CD4-positive, alpha-beta memory T cell (primary cell): ENCODE measurements around the gene EHD1. TPM values are rescaled to one million over a fixed set of nuclear protein-coding genes. Genes with fewer than 3 reads are reported as not detected.

Experiments
- CTCF ChIA-PET: fragments of 350-600 bp; sonication (Branson Sonifier 250); formaldehyde crosslinking; loops from one replicate; lab custom pipeline; 2021; ENCODE audit warnings: inconsistent platforms; ENCODE audit not compliant: partially characterized antibody; lab: Charles Lee
- POLR2A ChIA-PET: fragments of 350-600 bp; sonication (Branson Sonifier 250); formaldehyde crosslinking; loops from one replicate; lab custom pipeline; 2021; ENCODE audit not compliant: partially characterized antibody; lab: Charles Lee
- DNase-seq, 5 donors: peaks; one replicate each; pipeline versions ENCODE4 v3.0.0 to v3.0.0-alpha.2; 2020 to 2022; ENCODE audit warnings: mixed read lengths in 1 of 5
- H3K27ac ChIP-seq: one replicate; pipeline ENCODE4 v1.7.0; 2013; ENCODE audit warnings: low read depth, low read length
- H3K27me3 ChIP-seq: 2 replicates; pipeline ENCODE4 v1.7.0; 2013; ENCODE audit warnings: mild to moderate bottlenecking, low read length, moderate library complexity; ENCODE audit not compliant: insufficient read depth
- H3K36me3 ChIP-seq: 2 replicates; pipeline ENCODE4 v1.7.0; 2013; ENCODE audit warnings: mild to moderate bottlenecking, low read length, moderate library complexity; ENCODE audit not compliant: insufficient read depth
- H3K4me1 ChIP-seq: 2 replicates; pipeline ENCODE4 v1.7.0; 2013; ENCODE audit warnings: mild to moderate bottlenecking, low read length, moderate library complexity; ENCODE audit not compliant: insufficient read depth
- H3K4me3 ChIP-seq, 2 donors: one replicate each; pipeline ENCODE4 v1.7.0; 2013; ENCODE audit warnings: low read length in 2 of 2, mild to moderate bottlenecking in 1 of 2
- H3K9me3 ChIP-seq, 2 donors: one replicate each; pipeline ENCODE4 v1.7.0; 2013; ENCODE audit warnings: low read length in 2 of 2, control low read depth in 1 of 2; ENCODE audit not compliant: control insufficient read depth in 1 of 2
- H3K27ac Mint-ChIP-seq, 7 donors: one replicate each; pipeline ENCODE4 v1.8.0; 2020 to 2021; ENCODE audit warnings: mixed read lengths in 7 of 7, mild to moderate bottlenecking in 6 of 7, inconsistent platforms in 3 of 7, moderate library complexity in 3 of 7
- H3K27me3 Mint-ChIP-seq, 2 donors: one replicate each; pipeline ENCODE4 v1.8.0; 2020 to 2021; ENCODE audit warnings: mixed read lengths in 2 of 2
- H3K36me3 Mint-ChIP-seq, 2 donors: one replicate each; pipeline ENCODE4 v1.8.0; 2020 to 2021; ENCODE audit warnings: mixed read lengths in 2 of 2, inconsistent platforms in 1 of 2, mild to moderate bottlenecking in 1 of 2
- H3K4me1 Mint-ChIP-seq, 4 donors: one replicate each; pipeline ENCODE4 v1.8.0; 2020 to 2021; ENCODE audit warnings: mixed read lengths in 4 of 4, mild to moderate bottlenecking in 1 of 4
- H3K4me3 Mint-ChIP-seq, 8 donors: one replicate each; pipeline ENCODE4 v1.8.0; 2020 to 2021; ENCODE audit warnings: mixed read lengths in 8 of 8, mild to moderate bottlenecking in 7 of 8, moderate library complexity in 6 of 8, inconsistent platforms in 3 of 8
- H3K9me3 Mint-ChIP-seq, 8 donors: one replicate each; pipeline ENCODE4 v1.8.0; 2020 to 2021; ENCODE audit warnings: mixed read lengths in 8 of 8, mild to moderate bottlenecking in 5 of 8, inconsistent platforms in 3 of 8, moderate library complexity in 1 of 8
- intact Hi-C: fragments of 100-400 bp; cut with micrococcal nuclease; formaldehyde crosslinking; loops from one replicate; pipeline ENCODE4 v1.15.1; 2023
- polyA plus RNA-seq, 2 donors: library from polyadenylated mRNA; unstranded; fragments of 300-500 nt; fragmentation: Illumina TruSeq; gene quantifications; one replicate each; pipeline ENCODE4 v1.2.3, GENCODE V29; 2021
- total RNA-seq, 2 experiments: library from RNA; stranded (reverse); gene quantifications; one replicate each; pipeline ENCODE4 v1.2.3, GENCODE V29; 2021

EHD1 gene
- total and polyA plus RNA-seq, 4 experiments from 2014 or later = 125 to 279 (median 234) TPM

GRCh38 chr11:64911142-64911541, 32.7 kb upstream of the EHD1 start:
- POLR2A ChIA-PET = interaction anchor here (1.1 to 1.7 kb wide), 2 partner anchors 11 to 166 kb away, joined by 3 to 4 read pairs; no protein-coding TSS in a partner anchor

GRCh38 chr11:64910451-64911093, 32.2 kb upstream of the EHD1 start:
- Mint-ChIP-seq H3K4me1 (peaks cover under 1 to 9% (median 3%) of the 10 kb centered on the region in 4 donors), H3K9me3 (no peaks in the 10 kb centered on the region), H3K27ac (peak overlapping the region in 1 of 7 donors; percentile 50), H3K36me3 (peaks cover 21 to 53% of the 10 kb centered on the region in 2 donors), H3K4me3 (no peak overlapping the region), H3K27me3 (no peaks in the 10 kb centered on the region)
- ChIA-PET POLR2A (no interaction called here), CTCF (no interaction called here)
- H3K4me3 ChIP-seq = no peak overlapping the region
- no peaks in the 10 kb centered on the region for H3K27me3 ChIP-seq
- no peaks in the 10 kb centered on the region for H3K9me3 ChIP-seq
- DNase-seq = peak in 1 of 5 donors; percentile 40
- peaks cover 7% of the 10 kb centered on the region for H3K4me1 ChIP-seq
- peaks cover 74% of the 10 kb centered on the region for H3K36me3 ChIP-seq
- intact Hi-C loops = no loop called here
- H3K27ac ChIP-seq = no peak overlapping the region

More at GRCh38 chr11:64911142-64911541, 32.7 kb upstream of the EHD1 start:
- H3K4me1 Mint-ChIP-seq = peaks cover 6 to 15% (median 8%) of the 10 kb centered on the region in 4 donors
- no peak for DNase-seq
- Histone ChIP-seq H3K27me3 (no peaks in the 10 kb centered on the region), H3K4me1 (peaks cover 13% of the 10 kb centered on the region), H3K9me3 (no peaks in the 10 kb centered on the region), H3K27ac (no peak overlapping the region), H3K4me3 (no peak overlapping the region), H3K36me3 (peaks cover 69% of the 10 kb centered on the region)
- intact Hi-C loops = no loop called here
- CTCF ChIA-PET = interaction anchor here (1.4 kb wide), 1 partner anchor 63 kb away, joined by 5 read pairs; no protein-coding TSS in a partner anchor
- H3K27me3 Mint-ChIP-seq = no peaks in the 10 kb centered on the region
- no peak overlapping the region for H3K4me3 Mint-ChIP-seq
- H3K27ac Mint-ChIP-seq = peak overlapping the region in 1 of 7 donors; percentile 50
- peaks cover 20 to 53% of the 10 kb centered on the region in 2 donors for H3K36me3 Mint-ChIP-seq
- no peaks in the 10 kb centered on the region for H3K9me3 Mint-ChIP-seq

- Histone ChIP-seq H3K36me3 (peaks cover 77% of the 10 kb centered on the region), H3K9me3 (no peaks in the 10 kb centered on the region), H3K4me1 (no peaks in the 10 kb centered on the region), H3K27ac (no peak overlapping the region), H3K4me3 (no peak overlapping the region), H3K27me3 (no peaks in the 10 kb centered on the region)
- H3K9me3 Mint-ChIP-seq = no peaks in the 10 kb centered on the region
- H3K4me1 Mint-ChIP-seq = peaks cover 0 to 4% (median 3%) of the 10 kb centered on the region in 4 donors
- H3K4me3 Mint-ChIP-seq = no peak overlapping the region
- CTCF ChIA-PET = no interaction called here
- POLR2A ChIA-PET = no interaction called here
- H3K27me3 Mint-ChIP-seq = no peaks in the 10 kb centered on the region
- DNase-seq = peak in 1 of 5 donors; percentile 28
- no peak overlapping the region for H3K27ac Mint-ChIP-seq
- intact Hi-C loops = no loop called here
- peaks cover 26 to 59% of the 10 kb centered on the region in 2 donors for H3K36me3 Mint-ChIP-seq
Observed at GRCh38 chr11:64909653-64910343, 31.4 kb upstream of the EHD1 start.

GRCh38 chr11:64908766-64909165, 30.3 kb upstream of the EHD1 start:
- Mint-ChIP-seq H3K27me3 (no peaks in the 10 kb centered on the region), H3K9me3 (no peaks in the 10 kb centered on the region), H3K27ac (no peak overlapping the region), H3K4me1 (peaks cover 0 to 3% (median under 1%) of the 10 kb centered on the region in 4 donors), H3K36me3 (peaks cover 27 to 63% of the 10 kb centered on the region in 2 donors), H3K4me3 (no peak overlapping the region)
- Histone ChIP-seq H3K27ac (no peak overlapping the region), H3K36me3 (peaks cover 75% of the 10 kb centered on the region), H3K4me1 (no peaks in the 10 kb centered on the region), H3K27me3 (no peaks in the 10 kb centered on the region), H3K9me3 (no peaks in the 10 kb centered on the region), H3K4me3 (no peak overlapping the region)
- DNase-seq = no peak
- intact Hi-C loops = no loop called here
- ChIA-PET CTCF (no interaction called here), POLR2A (no interaction called here)

- Histone ChIP-seq H3K27ac (no peak overlapping the region), H3K4me1 (peaks cover 1% of the 10 kb centered on the region), H3K36me3 (peaks cover 64% of the 10 kb centered on the region), H3K27me3 (no peaks in the 10 kb centered on the region), H3K4me3 (no peak overlapping the region), H3K9me3 (no peaks in the 10 kb centered on the region)
- peaks cover 17 to 55% of the 10 kb centered on the region in 2 donors for H3K36me3 Mint-ChIP-seq
- peak in 1 of 5 donors; percentile 35 for DNase-seq
- H3K4me1 Mint-ChIP-seq = peaks cover 4 to 8% (median 6%) of the 10 kb centered on the region in 4 donors
- H3K27me3 Mint-ChIP-seq = no peaks in the 10 kb centered on the region
- intact Hi-C loops = no loop called here
- no peaks in the 10 kb centered on the region for H3K9me3 Mint-ChIP-seq
- ChIA-PET CTCF (interaction anchor here (1.6 kb wide), 1 partner anchor 18 kb away, joined by 4 read pairs; no protein-coding TSS in a partner anchor), POLR2A (interaction anchor here (1.0 to 1.5 kb wide), 2 partner anchors 10 to 28 kb away, joined by 3 to 5 read pairs; partner anchors contain the start of gene EHD1)
- H3K4me3 Mint-ChIP-seq = no peak overlapping the region
- no peak overlapping the region for H3K27ac Mint-ChIP-seq
Observed at GRCh38 chr11:64906314-64906635, 27.9 kb upstream of the EHD1 start.

- intact Hi-C loops = no loop called here
- POLR2A ChIA-PET = interaction anchor here (1.5 kb wide), 1 partner anchor 10 kb away, joined by 5 read pairs; no protein-coding TSS in a partner anchor
- H3K36me3 ChIP-seq = peaks cover 58% of the 10 kb centered on the region
Observed at GRCh38 chr11:64905516-64906313, 27.3 kb upstream of the EHD1 start.

More at GRCh38 chr11:64905516-64906313, 27.3 kb upstream of the EHD1 start:
- Histone ChIP-seq H3K27ac (no peak overlapping the region), H3K9me3 (no peaks in the 10 kb centered on the region), H3K4me1 (peaks cover 7% of the 10 kb centered on the region), H3K27me3 (no peaks in the 10 kb centered on the region), H3K4me3 (no peak overlapping the region)
- H3K36me3 Mint-ChIP-seq = peaks cover 15 to 51% of the 10 kb centered on the region in 2 donors
- CTCF ChIA-PET = interaction anchor here (0.9 to 1.6 kb wide), 3 partner anchors 11 to 47 kb away, joined by 3 to 4 read pairs (median 3); no protein-coding TSS in a partner anchor
- peak overlapping the region in 1 of 8 donors; percentile 26 for H3K4me3 Mint-ChIP-seq
- peak in 1 of 5 donors; percentile 33 for DNase-seq
- H3K4me1 Mint-ChIP-seq = peaks cover 4 to 14% (median 9%) of the 10 kb centered on the region in 4 donors
- no peaks in the 10 kb centered on the region for H3K27me3 Mint-ChIP-seq
- no peaks in the 10 kb centered on the region for H3K9me3 Mint-ChIP-seq
- H3K27ac Mint-ChIP-seq = no peak overlapping the region
